Measurements from ENCODE around the gene GSX1. TPM values are rescaled to one million over a fixed set of nuclear protein-coding genes. Genes with fewer than 3 reads are reported as not detected.

Gene GSX1
- total and polyA plus RNA-seq, 8 donors: not detected

GRCh38 chr13:27789495-27790303, 2.6 kb upstream of the GSX1 start:
- no peak for TF ChIP-seq CTCF (IDR thresholded peaks at IDR 0.05)
- H3K9me3 ChIP-seq: no peaks in the 10 kb centered on the region
- no peak for DNase-seq
- H3K36me3 ChIP-seq: no peaks in the 10 kb centered on the region
- WGBS, 2 donors: 4 to 6% methylated on average over 52 to 55 of the region's 55 CpGs
- ATAC-seq: no peak
- FAIRE-seq: no peak
- H3K27ac ChIP-seq: no peak overlapping the region
- peak overlapping the region in 1 of 4 donors; percentile 11 for H3K4me3 ChIP-seq
- peaks cover 6 to 11% (median 6%) of the 10 kb centered on the region in 3 donors for H3K4me1 ChIP-seq
- H3K27me3 ChIP-seq: peaks cover 0 to 53% (median 25%) of the 10 kb centered on the region in 4 donors
- intact Hi-C loops (cut with DNase I): no loop called here

GRCh38 chr13:27790523-27790922, 1.8 kb upstream of the GSX1 start:
- DNase-seq (no peak), ATAC-seq (no peak), FAIRE-seq (no peak)
- no peak for TF ChIP-seq CTCF (IDR thresholded peaks at IDR 0.05)
- intact Hi-C loops (cut with DNase I): no loop called here
- Histone ChIP-seq H3K9me3 (no peaks in the 10 kb centered on the region), H3K27ac (no peak overlapping the region), H3K36me3 (no peaks in the 10 kb centered on the region), H3K4me3 (peak overlapping the region in 1 of 4 donors; percentile 38), H3K27me3 (peaks cover 6 to 59% (median 25%) of the 10 kb centered on the region in 4 donors), H3K4me1 (peaks cover 6 to 11% (median 6%) of the 10 kb centered on the region in 3 donors)
- WGBS, 2 donors: 3 to 6% methylated on average over 23 of the region's 23 CpGs

- intact Hi-C loops (cut with DNase I): no loop called here
- H3K27ac ChIP-seq: no peak overlapping the region
- H3K4me3 ChIP-seq: peak overlapping the region in 1 of 4 donors; percentile 38
- DNase-seq (no peak), ATAC-seq (no peak), FAIRE-seq (no peak)
- H3K9me3 ChIP-seq: no peaks in the 10 kb centered on the region
- H3K36me3 ChIP-seq: no peaks in the 10 kb centered on the region
- H3K4me1 ChIP-seq: peaks cover 6 to 11% (median 6%) of the 10 kb centered on the region in 3 donors
- H3K27me3 ChIP-seq: peaks cover 6 to 67% (median 25%) of the 10 kb centered on the region in 4 donors
- TF ChIP-seq CTCF (IDR thresholded peaks at IDR 0.05): no peak
- 6% methylated on average over 36 of the region's 36 CpGs for WGBS, 2 donors
Measured at GRCh38 chr13:27791146-27791900, 960 bp upstream of the GSX1 start.

GRCh38 chr13:27791901-27792392, 336 bp upstream of the GSX1 start:
- Histone ChIP-seq H3K4me3 (no peak overlapping the region), H3K27me3 (peaks cover 6 to 73% (median 28%) of the 10 kb centered on the region in 4 donors), H3K36me3 (no peaks in the 10 kb centered on the region), H3K4me1 (peaks cover 6 to 11% (median 6%) of the 10 kb centered on the region in 3 donors), H3K27ac (no peak overlapping the region), H3K9me3 (no peaks in the 10 kb centered on the region)
- no peak for DNase-seq
- TF ChIP-seq CTCF (IDR thresholded peaks at IDR 0.05): no peak
- intact Hi-C loops (cut with DNase I): no loop called here
- ATAC-seq: no peak
- no peak for FAIRE-seq
- WGBS, 2 donors: 10 to 13% methylated on average over 22 of the region's 22 CpGs
